Measurements from ENCODE around the gene IPO11.
A peak's percentile ranks its signal among the peaks of the same experiment; 100 is the strongest.
"Not testable (repeated sequence)": the region's sequence is repeated elsewhere in the genome, so short reads cannot be mapped to it uniquely, and the experiment has no call there.

Gene IPO11

DNA sequence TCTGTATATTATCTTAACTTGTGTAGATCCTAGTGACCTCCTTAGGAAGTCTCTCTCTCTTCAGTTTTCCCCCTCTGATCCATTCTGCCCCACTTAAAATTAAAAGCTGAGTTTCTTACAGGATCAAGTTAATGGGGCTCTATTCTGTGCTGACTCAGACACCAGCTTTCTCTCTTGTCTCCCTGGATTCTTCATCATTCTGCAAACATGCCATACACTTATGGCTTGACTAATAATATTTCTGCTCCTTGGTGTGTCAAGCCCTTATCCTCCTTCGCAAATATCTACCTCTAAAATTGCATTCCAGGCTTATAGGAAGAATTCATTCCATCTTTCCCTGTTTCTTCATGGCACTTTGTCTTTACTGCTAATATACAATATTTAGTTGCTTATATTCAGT is 184.1 kb downstream of the IPO11 start:
- DNase-seq, result no peak

DNA sequence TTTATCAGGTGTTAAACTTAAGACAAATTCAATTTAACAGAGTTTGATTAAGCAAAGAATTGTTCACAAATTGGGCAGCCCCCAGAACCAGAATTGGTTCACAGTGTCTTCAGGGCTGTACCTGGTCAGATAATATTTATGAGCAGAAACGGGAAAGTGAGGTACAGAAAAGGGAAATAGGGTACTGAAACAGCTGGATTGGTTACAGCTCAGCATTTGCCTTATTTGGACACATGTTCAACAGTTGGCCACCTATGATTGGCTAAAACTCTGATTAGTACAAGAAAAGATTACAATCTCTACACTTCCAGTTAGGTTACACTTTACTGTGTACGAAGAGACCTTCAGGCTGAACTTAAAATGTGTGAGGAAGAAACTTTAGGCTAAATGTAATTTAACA is 184.8 kb downstream of the IPO11 start:
- DNase-seq, result no peak

DNA sequence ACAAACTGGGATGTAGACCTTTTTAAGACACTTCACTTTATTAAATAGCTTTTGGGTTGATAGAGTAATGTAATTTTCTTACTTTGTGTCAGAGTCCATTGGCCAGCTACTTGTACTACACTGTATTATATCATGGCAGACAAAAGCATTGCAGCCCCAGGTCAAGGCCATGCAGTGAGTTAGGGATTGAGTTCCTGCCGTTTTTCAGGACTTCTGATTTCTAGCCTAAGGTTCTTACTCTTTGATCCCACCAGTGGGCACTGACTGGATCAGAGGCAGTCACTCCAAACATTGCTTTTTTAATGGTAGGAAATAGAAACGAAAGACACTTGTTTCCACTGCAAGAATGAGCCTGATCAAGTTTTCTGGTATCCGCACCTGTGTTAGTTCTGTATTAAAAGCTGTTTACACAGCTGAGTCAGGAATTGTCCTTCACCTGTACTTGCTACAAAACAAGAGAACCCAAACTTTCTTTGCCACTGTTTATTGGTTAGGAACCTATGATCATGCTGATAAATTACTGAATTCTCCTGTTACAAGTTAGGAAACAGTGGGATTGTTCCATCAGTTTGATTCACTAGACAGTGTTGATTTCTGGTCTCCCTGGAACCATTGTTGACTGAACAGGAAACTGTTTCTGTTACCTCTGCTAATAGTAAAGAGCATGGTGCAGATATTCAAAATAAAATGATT is 188.1 kb downstream of the IPO11 start:
- DNase-seq, result no peak

DNA sequence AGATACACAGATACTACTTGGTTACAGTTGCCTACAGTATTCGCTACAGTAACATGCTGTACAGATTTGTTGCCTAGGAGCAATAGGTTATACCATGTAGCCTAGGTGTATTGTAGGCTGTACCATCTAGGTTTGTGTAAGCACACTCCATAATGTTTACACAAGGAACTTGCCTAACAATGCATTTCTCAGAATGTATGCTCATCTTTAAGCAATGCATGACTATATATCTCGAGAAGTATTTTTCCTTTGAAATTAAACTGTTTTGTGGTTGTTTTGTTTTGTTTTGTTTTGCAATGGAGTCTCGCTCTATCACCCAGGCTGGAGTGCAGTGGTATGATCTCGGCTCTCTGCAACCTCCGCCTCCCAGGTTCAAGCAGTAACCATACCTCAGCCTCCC is 191.4 kb downstream of the IPO11 start:
- no peak for DNase-seq

DNA sequence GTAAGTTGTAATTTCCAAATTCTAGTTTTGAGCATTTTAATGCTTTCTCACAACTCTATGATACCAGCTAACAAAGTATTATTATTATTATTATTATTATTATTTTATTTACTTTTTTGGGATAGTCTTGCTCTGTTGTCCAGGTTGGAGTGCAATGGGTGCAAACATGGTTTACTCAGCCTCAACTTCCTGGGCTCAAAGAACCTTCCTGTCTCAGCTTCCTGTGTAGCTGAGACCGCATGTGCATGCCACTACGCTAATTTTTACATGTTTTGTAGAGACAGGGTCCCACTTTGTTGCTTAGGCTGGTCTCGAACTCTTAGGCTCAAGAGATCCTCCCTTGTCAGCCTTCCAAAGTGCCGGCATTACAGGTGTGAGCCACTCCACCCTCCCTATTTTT is 193.1 kb downstream of the IPO11 start:
- no peak for DNase-seq

DNA sequence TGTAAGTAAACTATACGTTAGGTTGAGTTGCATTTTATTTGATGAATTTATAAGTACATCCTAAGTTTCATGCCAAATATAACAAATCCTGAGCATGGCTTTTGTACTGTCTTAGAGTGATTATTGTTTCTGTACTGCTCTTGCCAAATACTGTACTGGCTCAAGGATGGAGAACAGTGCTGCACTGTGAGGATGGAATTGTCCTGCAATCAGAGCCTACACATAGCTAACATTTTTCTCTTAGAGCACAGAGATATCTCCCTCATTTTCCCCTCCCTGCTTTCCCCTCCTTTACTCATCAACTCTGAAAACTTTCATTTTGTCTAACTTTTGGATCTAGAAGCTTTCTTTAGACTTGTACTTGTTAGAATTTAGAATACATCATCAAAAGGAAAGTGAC is 194.3 kb downstream of the IPO11 start:
- DNase-seq, result no peak

DNA sequence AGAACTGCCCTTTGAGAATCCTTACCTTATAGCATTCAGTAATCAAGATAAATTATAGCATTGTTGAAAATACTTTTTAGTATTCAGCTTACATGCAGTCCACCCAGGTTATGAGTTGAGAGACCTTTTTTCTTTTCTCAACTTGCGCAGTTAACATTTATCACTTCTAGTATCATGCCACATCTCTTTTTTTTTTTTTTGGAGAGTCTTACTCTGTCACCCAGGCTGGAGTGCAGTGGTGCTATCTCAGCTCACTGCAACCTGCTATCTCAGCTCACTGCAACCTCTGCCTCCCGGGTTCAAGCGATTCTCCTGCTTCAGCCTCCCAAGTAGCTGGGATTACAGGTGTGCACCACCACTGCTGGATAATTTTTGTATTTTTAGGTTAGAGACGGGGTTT is 195.1 kb downstream of the IPO11 start:
- no peak for DNase-seq

DNA sequence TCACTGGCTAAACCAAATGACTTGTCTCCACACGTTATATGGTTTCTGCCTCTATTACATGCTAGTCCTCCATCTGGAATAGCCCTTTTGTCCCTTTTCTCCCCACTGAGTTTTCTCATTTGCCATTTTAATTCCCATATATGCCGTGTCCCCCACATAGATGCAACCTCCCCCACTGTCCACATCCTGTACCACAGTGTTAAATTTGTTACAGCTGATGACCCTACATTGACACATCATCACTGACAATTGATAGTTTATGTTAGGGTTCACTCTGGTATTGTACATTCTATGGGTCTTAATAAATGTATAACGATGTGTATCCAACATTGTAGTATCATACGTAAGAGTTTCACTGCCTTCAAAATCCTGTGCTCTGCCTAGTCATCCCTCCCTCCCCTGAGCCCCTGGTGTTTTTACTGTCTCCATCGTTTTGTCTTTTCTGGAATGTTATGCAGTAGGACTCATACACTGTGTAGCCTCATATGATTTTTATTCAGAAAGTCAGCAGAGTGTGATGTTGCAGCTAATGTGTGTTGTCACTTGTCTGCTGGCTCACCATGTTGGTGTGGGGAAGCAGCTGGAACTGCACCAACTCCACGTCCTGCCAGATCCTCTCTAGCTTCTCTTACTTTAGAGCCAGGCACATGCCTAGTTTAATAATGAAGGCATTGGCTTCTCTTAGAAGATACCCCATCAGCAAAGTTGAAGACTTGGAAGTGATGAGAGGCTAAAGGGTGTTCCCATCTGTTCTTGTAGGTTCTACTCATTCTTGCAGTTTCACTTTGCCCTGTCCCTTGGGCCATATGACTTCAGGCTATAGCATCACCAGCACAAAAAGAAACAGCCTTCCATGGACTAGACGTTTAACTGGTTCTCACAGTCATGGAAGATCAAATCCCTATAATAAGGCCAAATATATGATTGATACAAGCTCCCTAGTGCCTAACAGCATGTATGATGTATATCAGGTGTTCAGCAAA is 196.3 kb downstream of the IPO11 start:
- DNase-seq, result peak in 2 of 56 donors; percentile 1 to 3

DNA sequence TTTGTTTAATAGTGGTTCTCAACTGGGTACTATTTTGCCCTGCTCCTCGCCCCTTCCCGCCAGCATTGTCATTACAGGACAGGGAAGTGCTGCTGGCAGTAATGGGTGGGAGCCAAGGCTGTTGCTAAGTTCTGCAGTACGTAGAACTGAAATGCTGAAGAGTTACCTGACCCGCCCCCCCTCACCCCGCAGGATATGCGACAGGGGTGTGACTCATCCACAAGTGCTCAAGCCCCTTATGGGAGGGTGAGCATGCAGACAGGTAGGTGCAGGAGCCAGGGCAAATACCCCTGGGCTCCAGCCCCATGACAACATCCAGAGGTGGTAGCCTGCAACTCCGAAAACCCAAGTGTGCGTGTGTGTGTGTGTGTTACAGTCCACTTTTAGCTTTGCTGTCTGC is 201.8 kb downstream of the IPO11 start:
- no peak for DNase-seq

DNA sequence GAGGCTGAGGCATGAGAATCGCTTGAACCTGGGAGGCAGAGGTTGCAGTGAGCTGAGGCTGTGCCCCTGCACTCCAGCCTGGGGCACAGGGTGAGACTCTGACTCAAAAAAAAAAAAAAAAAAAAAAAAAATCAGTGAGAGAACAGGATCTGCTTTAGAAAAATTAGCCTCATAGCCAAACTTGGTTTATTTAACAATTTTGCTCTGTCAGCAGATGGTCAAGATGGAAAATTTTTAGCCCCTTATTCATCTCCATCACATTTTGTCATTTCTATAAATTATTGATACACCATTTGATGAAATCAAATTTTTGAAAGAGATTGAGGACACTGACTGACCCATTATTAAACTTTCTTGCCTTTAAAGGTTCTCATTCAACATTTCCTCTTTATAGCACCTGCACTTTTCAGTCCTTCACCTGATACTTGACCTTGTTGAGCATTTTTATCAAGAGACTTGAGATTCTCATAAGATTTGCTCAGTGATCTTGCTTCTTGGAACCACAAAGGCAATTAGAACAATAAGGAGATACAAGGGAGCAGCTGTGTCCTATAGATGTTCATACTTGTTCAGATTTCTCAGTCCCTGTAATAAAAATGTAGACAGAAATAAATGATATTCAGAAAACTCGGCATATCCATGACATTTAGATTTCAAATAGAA is 204.2 kb downstream of the IPO11 start:
- DNase-seq, result no peak

DNA sequence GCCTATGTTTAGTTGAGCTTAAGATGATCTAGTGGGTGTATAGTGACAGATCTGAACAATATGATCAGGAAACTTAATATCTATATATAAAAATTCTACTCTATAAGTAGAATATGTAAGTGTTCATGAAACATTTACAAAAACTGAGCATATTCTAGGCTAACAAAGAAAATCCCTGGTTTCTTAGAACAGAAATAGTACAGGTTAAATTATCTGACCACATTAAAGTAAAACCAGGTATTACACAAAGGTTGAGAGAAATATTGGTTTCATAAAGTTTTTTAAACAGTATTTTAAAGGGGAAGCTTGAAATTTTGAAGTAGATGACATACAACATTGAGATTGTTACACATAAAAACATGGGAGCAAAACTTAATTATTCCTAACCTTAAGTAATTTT is 205.4 kb downstream of the IPO11 start:
- no peak for DNase-seq

DNA sequence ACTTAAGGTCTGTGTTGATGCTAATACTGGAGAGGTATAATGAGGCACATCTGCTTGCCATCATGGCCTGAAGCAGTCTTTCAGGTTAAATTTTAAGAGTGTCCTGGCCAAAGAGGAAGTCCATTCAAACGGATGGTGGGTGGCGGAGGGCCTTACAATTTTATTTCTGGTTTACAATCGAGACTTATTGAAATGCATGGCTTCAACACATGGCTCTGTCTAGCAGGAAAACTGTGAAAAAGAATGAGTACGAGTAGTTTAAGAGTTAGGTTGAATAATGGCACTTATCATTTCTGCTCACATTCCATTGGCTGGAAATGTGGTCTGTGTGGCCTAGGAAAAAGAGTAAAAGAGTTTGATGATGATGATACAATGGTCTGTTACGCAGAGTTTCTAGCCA is 208.2 kb downstream of the IPO11 start:
- DNase-seq, result no peak

DNA sequence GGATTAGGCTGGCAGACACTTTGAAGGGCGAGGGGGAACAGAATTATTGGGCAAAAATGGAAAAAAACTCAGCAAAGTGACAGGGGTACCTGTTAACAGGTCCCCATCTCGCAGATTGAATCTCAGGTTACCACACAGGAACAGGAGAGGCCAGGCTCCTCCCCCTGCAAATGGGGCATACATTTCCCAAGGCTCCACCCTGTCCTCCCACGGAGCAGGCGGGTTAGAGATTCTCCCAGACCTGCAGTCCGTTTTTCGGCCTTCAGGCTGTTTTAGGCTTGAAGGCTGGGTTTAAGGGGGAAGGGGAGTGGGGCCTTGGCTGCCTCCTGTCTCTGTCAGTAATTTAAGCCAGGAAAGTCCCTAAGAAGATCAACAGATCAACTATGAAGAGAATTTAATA is 208.7 kb downstream of the IPO11 start:
- DNase-seq, result no peak

DNA sequence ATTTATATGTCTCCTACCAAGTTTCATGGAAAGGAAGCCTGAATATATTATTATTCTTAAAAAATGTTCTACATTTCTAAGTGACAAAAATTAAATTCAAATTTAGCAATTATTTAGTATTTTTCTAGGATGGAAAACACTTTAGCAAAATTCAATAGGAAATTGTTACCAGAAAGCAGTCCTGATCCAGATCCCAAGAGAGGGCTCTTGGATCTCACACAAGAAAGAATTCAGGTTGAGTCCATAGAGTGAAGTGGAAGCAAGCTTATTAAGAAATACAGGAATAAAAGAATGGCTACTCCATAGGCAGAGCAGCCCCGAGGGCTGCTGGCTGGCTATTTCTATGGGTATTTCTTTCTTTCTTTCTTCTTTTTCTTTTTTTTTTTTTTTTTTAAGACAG is 210.7 kb downstream of the IPO11 start:
- no peak for DNase-seq

DNA sequence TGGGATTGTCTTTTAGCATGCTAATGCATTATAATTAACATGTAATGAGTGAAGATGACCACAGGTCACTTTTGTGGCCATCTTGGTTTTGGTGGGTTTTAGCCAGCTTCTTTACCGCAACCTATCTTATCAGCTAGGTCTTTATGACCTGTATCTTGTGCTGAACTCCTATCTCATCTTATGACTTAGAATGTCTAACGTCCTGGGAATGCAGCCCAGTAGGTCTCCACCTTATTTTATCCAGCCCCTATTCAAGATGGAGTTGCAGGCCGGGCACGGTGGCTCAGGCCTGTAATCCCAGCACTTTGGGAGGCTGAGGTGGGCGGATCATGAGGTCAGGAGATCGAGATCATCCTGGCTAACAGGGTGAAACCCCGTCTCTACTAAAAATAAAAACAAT is 211.9 kb downstream of the IPO11 start:
- not testable (repeated sequence) for DNase-seq

DNA sequence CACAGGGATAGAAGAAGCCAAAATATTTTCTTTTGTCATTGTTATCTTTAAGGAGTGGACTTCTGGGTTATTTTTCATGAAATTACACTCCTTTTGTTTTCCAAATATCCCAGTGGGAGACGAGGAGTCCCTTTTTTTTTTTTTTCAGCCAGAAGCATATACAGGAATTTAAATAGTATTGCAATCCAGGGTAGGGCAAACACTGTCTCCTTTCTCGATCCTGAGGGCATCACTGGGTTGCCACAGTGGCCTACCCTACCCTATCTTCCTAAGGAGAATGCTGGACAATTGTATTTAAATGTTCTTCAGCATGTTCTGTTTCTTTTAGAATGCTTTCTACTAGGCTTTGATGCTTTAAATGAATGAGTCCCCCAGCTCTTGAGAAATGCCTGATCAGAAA is 214.0 kb downstream of the IPO11 start:
- DNase-seq, result no peak

DNA sequence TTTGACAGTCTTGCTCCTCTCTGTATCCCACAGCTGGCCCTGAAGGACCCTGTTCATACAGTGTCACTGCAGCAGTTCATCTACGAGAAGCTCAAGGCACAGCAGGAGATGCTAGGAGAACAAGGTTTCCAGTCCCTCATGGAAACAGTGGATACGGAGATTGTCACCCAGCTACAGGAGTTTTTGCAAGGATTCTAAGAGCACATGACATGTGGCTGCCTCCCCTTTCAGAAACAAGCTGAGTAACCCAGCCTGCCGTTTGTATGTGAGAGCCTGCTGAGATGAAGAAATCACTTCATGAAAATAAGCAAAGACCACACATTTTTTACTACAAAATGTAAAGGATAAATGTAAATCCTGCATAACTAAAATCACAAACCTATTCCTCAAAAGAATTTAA is 214.6 kb downstream of the IPO11 start:
- DNase-seq, result no peak

DNA sequence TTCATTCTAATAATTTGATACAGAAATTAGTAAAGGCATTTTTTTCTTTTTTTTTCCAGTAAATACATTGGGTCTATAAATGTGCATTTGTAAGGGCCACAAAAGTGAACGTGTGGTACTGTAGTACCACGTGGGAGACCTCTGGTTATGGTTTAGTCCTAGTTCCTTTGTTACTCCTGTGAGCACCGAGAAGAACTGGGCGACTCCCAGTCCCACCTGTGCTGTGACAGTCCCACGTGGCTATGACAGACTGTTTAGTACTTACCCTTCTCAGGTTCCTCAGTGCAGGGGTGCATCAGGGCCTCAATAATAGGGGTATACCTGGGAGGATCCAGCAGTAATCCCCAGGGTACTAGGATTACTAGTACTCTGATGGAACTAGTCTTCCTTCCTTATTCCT is 215.3 kb downstream of the IPO11 start:
- DNase-seq, result no peak

DNA sequence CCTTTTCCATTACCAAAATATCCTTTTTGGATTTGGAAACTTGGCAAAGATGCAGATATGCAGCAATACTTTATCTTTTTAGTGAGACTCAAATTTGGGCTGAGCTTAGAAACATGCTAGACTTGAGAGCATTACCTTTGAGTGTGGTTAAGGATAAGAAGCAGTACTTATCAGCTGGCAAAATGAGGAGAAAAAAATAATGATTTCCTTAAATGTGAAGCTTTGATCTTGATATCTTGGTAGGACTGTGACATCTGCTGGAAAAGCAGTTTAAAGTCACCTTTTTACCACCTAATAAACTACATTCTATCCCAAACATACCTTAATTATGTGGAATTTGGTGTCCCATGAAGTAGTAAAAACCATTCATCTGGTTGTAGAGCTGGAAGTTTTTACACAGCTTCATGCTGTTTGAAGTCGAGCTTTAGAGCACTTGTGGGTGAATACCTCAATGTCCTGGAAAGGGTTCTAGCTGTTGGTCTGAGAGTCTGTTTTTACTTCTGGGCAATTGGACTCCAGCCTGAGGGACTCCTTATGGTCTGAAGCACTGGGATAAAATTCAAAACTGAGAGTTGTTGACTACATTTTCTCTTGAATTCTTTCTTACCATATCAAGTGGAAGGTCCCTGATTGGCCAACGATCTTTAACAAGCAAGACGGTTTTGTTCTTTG is 219.5 kb downstream of the IPO11 start:
- DNase-seq, result no peak

DNA sequence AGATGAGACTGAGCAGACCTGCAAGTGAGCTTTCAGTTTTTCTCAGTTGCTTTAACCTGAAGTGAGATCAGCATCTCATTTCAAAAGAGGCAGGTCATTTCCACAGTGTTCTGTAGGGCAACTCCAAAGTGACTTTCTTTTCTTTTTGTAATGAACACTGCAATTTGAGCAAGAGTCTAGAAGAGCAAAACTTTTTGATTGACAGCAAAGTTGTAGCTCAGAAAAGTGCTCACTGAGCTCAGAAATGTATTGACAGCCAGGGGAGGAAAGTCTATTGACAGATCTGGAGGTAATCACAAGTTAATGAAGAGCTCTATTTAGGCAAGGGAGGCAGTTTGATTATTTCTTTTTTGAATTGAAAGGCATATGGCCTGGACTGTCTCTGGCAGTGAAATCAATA is 220.7 kb downstream of the IPO11 start:
- DNase-seq, result no peak

DNA sequence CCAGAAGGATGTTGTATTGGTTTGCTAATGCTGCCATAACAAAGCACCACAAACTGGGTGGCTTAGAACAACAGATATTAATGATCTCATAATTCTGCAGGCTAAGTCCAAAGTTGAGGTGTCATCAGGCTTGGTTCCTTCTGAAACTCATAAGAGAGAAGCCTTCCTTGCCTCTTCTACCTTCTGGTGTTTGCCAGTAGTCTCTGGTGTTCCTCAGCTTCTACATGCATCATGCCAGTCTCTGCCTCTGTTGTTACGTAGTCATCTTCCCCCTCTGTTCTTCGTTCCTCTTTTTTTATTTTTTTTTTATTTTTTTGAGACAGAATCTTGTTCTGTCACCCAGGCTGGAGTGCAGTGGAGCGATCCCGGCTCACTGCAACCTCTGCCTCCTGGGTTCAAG is 227.9 kb downstream of the IPO11 start:
- peak in 2 of 56 donors; percentile 8 to 10 for DNase-seq

DNA sequence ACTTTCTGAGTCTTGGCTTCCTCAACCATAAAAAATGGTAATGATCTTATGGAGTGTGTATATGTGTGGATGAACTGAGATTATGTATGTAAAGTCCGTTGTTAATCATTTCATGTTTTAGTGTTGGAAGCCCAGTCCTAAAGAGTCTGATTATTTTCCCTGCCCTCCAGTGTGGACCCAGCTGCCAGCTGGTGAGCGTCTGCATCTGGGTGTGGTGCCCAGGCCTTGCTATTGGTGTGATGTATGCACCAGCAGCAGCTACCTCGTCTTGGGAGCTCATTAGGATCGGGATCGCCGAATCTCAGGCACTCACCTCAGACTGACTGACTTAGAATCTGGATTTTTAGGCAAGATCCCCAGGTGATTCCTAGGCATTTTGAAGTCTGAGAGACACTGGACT is 229.9 kb downstream of the IPO11 start:
- DNase-seq, result no peak
